HG02973 (cell line): ENCODE data around the gene TMEM52B.
A peak's percentile ranks its signal among the peaks of the same experiment; 100 is the strongest.

ENCODE experiments used
- ATAC-seq: cut with Tn5 transposase; IDR thresholded peaks from one replicate; pipeline ENCODE4 v1.9.1; 2021; ENCODE audit warnings: moderate library complexity; ENCODE audit not compliant: unreplicated experiment

The TMEM52B gene

DNA sequence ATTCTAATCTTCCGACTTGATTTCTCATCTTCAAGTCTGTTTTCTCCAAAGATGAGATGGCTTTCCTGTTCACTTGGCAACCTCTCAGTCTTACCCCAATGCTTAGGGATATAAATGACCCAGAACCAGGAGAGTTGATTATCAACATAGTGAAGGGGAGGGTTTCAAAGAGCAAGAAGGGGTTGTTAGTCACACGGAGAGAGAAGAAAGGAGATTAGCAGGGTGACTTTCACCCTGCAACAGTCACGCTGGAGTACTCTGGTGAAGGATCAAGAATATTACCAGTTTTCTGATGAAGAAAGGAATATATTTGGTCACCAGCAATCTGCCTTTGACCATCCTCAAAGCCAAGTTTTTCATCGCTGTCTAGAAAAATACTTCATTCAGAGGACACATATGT is at the start of gene TMEM52B:
Gene TMEM52B (plus strand): TSS at position 212 of the 400 bp plus-strand sequence. CDS start 543 bp downstream, outside the sequence.
- ATAC-seq, result no peak

DNA sequence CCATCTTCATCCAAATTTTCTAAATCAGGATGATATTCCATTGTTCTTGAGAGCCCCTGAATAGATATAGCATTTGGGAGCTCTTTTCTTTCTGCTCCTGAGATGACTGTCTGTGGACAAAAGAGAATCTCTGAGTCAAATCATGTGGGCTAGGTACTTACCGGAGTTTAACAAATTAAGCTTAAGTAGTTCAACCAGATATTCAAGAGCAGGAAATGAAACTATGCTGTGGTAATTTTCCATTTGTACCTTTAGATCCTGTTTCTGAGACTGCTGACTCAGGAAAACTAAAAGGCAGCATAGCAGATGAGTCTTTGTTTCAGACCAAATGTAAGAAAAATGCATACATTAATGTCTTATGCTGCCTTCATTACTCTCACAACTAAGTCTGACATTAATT is 48.8 kb upstream of the TMEM52B start, which contains the start of gene CLEC7A:
Gene CLEC7A (minus strand): TSS at position 158 of the 400 bp plus-strand sequence. CDS start 117 bp downstream, at position 41.
- ATAC-seq, result peak; percentile 94

DNA sequence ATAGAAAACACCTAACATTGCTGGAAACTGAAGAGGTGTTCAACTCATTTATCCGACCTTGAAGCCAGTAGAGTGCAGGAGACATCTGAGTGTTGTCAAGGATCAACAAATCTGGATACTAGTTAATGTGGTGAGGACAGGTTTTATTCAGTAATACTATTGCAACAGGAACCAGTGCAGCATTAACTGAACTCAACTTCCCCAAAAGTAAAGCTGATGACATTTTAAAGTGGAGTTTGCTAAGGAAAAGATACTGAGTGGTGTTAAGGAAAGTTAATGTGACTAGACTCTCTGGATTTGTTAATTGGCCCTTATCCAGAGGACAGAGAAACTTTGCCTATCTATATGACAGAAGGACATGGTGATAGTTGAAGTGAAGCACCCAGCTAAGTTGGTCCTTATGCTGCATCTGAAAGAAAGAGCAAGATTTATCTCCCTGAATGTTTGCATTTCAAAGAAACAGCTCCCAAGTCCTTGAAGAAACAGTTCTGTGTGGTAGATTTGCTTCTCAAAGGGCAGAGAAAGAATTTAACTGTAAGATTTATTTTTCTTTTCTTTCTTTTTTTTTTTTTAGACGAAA is 47.6 kb upstream of the TMEM52B start:
- no peak for ATAC-seq

GRCh38 chr12:10132850-10133370 is 45.9 kb upstream of the TMEM52B start:
- ATAC-seq, result no peak

DNA sequence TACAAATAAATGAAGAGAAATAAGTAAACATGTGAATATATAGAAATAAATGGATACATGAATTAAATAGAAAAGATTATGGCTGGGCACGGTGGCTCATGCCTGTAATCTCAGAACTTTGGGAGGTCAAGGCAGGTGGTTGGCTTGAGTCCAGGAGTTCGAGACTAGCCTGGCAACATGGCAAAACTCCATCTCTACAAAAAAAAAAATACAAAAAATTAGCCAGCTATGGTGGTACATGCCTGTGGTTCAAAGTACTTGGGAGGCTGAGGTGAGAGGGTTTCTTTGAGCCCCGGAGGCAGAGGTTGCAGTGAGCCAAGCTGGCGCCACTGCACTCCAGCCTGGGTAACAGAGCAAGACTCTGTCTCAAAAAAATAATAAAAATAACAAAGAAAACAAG is 43.7 kb upstream of the TMEM52B start:
- ATAC-seq, result no peak

DNA sequence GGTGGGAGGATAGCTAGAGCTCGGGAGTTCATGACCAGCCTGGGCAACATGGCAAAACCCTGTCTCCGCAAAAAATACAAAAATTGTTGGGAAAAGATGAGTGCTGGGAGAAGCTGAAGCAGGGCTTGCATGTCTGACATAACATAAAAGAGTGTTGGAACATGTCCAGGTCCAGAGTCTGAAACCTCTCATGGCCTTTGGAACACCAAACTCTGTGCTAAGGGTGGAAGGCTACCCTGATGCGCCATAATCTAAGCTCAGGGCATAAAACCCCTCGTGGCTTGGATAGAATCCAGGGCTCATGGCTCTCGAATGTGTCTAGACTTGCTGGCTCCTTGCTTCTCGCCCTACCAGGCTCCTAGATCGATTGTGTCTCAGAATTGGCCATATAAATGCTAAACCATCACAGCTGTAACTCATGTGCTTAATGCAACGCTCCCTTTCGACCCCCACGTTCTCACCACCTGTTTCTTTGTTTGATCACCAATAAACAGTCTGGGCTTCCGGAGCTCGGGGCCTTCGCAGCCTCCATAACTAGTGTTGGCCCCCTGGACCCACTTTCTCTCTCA is 42.1 kb upstream of the TMEM52B start:
- no peak for ATAC-seq

- no peak for ATAC-seq
Measured at GRCh38 chr12:10140001-10140400, 38.8 kb upstream of the TMEM52B start.

DNA sequence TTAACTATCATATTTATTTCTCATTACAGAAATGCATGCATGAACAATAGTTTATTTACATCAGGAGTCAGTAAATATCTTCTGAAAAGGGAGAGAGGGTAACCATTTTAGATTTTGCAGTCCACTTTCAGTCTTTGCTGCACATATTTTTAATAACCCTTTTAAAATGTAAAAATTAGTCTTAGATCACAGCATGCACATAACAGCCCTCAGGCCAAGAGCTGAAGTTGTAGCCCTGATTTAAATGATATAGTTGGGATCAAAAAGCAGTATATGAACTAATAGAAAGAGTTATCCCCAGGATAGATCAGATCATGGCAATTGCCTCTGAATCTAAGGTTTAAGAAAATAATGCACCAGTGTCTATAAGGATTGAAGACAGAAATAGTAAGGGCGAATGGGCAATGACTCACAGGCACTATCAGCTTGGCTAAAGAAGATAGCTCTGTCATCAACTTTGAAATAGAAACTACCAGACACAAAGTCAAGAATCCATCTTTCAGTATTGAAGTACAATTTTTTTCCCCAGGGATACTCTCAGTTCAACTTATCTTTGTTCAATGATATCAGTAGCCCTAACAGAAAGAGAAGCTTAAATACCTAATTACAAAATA is 35.7 kb upstream of the TMEM52B start:
- ATAC-seq, result no peak

- ATAC-seq, result peak; percentile 72
Measured at GRCh38 chr12:10147714-10148403, 31.0 kb upstream of the TMEM52B start.

DNA sequence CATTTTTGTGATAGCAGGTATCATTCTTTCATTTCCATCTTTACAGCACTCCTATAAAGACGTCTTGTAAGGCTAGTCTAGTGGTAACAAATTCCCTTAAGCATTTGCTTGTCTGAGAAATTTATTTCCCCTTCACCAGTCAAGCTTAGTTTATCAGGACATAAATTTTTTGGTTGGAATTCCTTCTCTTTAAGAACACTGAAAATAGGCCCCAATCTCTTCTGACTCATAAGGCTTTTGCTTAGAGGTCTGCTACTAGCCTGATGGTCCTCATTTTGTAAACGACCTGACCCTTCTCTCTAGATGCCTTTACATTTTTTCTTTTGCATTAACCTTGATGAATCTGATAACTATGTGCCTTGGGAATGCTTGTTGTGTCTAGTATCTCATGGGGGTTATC is 27.2 kb upstream of the TMEM52B start:
- ATAC-seq, result no peak

GRCh38 chr12:10153271-10154144 is 25.3 kb upstream of the TMEM52B start:
- ATAC-seq, result no peak

DNA sequence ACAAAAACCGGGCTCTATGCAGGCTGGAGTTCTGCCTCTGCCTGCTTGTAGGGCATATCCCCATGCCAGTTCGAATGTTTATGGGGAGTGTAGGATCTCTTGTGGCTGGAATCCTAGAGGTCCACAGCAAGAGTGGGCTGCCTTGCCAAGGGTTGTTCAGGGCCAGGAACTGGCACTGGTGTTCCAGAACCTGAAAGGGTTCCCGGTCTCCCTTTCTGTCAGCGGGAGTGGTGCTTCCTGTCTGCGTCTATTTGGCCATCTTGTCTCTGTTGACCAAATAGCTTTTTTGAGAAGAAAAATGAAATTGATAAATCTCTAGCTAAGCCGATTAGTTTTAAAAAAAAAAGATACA is 24.7 kb upstream of the TMEM52B start:
- no peak for ATAC-seq

- ATAC-seq, result no peak
Measured at GRCh38 chr12:10155966-10156365, 22.9 kb upstream of the TMEM52B start.

DNA sequence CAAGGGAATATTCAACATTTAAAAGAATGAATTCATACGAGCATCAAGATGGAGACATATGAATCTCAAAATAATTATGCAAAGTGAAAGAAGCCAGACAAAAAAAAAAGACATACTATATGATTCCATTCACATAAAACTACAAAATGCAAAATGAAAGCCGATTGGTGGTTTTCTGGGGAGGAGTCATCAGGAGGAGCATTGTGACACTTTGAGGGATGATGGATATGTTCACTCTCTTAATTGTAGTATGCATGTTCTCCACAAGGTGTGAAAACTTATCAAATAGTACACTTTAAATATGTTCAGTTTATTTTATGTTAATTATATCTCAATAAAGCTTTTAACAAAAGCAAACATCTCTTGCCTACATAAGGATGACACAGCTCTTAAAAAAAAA is 20.4 kb upstream of the TMEM52B start:
- no peak for ATAC-seq

DNA sequence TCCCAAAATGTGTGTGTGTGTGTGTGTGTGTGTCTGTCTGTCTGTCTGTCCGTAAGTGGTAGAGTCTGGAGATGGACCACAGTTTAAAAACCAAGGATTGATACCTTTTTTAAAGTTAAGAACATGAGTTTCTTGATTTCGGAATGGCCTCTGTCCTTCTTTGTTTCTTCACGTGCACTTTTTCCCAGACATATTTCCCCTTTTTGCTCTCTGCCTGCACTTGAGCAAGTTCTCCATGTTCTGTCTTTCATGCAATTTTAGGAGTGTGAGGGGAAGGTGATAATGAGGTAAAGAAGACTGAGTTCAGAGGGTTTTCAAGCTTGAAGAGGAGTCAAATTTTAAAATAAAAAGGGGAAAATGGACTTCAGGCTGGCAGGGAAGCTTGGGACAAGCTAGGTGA is 19.6 kb upstream of the TMEM52B start:
- ATAC-seq, result no peak

DNA sequence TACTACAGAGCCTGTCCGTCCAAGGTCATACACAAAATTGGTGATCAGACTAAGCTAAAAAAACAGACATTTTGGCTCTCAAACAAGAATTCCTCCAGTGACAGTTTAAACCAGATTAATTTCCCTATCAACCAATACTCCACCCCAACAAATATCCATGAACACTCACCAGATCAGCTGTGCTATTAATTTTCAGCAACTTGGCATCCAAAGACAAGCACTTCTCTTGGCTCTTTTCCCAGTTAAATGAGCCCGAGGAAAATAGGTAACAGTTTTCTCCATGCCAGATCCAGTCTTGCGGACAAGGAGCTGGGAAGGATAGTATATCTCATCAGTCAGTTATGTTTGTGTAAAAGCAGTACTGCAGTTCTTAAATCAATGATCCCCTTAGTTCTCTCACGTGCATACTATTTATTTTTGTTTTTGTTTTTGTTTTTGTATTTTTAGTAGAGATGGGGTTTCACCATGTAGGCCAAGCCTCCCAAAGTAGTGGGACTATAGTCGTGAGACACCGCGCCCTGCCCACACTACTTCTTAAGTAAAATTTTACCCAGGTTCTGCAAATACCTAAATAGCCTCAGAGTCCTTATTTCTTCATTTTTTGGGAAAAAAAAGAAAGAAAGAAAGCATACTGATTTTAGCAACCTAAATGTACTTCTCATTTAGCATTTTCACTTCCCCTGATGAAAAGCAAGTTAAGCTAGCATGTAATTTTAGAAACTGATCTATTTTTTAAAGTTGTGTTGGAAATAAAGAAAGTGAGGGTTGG is 18.0 kb upstream of the TMEM52B start:
- ATAC-seq, result no peak

GRCh38 chr12:10163084-10163483 is 15.7 kb upstream of the TMEM52B start:
- no peak for ATAC-seq

GRCh38 chr12:10165421-10165820 is 13.4 kb upstream of the TMEM52B start:
- no peak for ATAC-seq

DNA sequence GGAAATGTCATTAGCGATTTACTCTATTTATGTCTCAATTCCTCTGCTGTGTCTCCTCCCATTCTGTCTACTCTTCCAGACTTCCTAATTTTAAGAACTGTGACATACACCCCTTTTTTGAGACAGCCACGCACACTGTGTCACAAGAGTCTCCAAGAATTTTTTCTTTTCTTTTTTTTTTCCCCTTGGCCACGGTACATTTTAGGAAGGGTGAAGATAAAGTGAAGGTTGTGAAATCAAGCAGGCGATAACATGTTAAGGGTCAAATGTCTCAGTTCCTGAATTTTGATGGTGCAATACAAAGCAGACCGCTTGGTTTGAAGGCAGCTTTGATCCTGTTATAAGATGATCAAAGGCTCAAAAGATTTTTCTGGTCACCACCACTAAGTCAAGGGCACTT is 11.2 kb upstream of the TMEM52B start:
- ATAC-seq, result no peak

- no peak for ATAC-seq
Measured at GRCh38 chr12:10169104-10169503, 9.7 kb upstream of the TMEM52B start.
